ENCODE data around the gene RIPOR3. TPM values are rescaled to one million over a fixed set of nuclear protein-coding genes. Genes with fewer than 3 reads are reported as not detected.

RIPOR3 gene
- total RNA-seq, 1 experiment from 2014 or later = 0.46 TPM

- H3K27me3 Mint-ChIP-seq (ENCODE audit: low read depth) = no peaks in the 10 kb centered on the region
- H3K4me1 Mint-ChIP-seq = no peaks in the 10 kb centered on the region
- H3K23me2 ChIP-seq (ENCODE audit: insufficient read length, low read depth, low read length, poor library complexity, severe bottlenecking) = no peaks in the 10 kb centered on the region
These were observed 105.7 kb downstream of the RIPOR3 start for GRCh38 chr20:50585678-50586077.

More at GRCh38 chr20:50585678-50586077, 105.7 kb downstream of the RIPOR3 start:
- Histone ChIP-seq H3K79me1 (ENCODE audit: insufficient read depth, low read depth, low read length, poor library complexity, severe bottlenecking) (no peaks in the 10 kb centered on the region), H4K91ac (ENCODE audit: insufficient read length, low read depth, low read length) (no peak overlapping the region), H3K4me1 (ENCODE audit: insufficient read depth, low read length) (no peaks in the 10 kb centered on the region), H3K14ac (ENCODE audit: insufficient read depth, low read length) (no peak overlapping the region), H4K8ac (replicated peaks; ENCODE audit: insufficient read length, low read depth, low read length) (no peak overlapping the region), H2BK5ac (ENCODE audit: insufficient read length, low read length) (no peak overlapping the region), H2BK12ac (ENCODE audit: insufficient read length, low read depth, low read length) (no peak overlapping the region), H3K4ac (ENCODE audit: low read depth, low read length) (no peak overlapping the region), H3K79me2 (ENCODE audit: insufficient read depth, low read length) (no peaks in the 10 kb centered on the region), H2AK5ac (ENCODE audit: insufficient read length, low read length) (no peak overlapping the region), H3K23ac (ENCODE audit: insufficient read length, low read depth, low read length) (no peak overlapping the region), H3K9ac (ENCODE audit: extremely low read depth, insufficient read length, low read length) (no peak overlapping the region), H3T11ph (ENCODE audit: low read length) (no peak overlapping the region), H3K9me3 (ENCODE audit: control insufficient read depth, low read depth, low read length) (no peaks in the 10 kb centered on the region), H2BK20ac (ENCODE audit: low read depth, low read length, poor library complexity, severe bottlenecking) (no peak overlapping the region), H3K27me3 (ENCODE audit: insufficient read depth, low read length) (no peaks in the 10 kb centered on the region), H2BK120ac (ENCODE audit: low read depth, low read length, poor library complexity, severe bottlenecking) (no peak overlapping the region), H3K56ac (ENCODE audit: insufficient read length, low read depth, low read length) (no peak overlapping the region), H4K20me1 (ENCODE audit: control insufficient read depth, insufficient read depth, insufficient read length) (no peaks in the 10 kb centered on the region), H4K5ac (ENCODE audit: insufficient read length, low read depth, low read length) (no peak overlapping the region), H3K27ac (ENCODE audit: insufficient read length, low read depth, low read length) (no peak overlapping the region), H2BK15ac (ENCODE audit: low read depth, low read length) (no peak overlapping the region), H3K18ac (ENCODE audit: insufficient read length, low read depth, low read length) (no peak overlapping the region), H3K4me2 (ENCODE audit: insufficient read depth, insufficient read length, low read length) (no peak overlapping the region), H2AFZ (ENCODE audit: low read length) (no peak overlapping the region)
- no peak for DNase-seq
- H3K9me3 Mint-ChIP-seq = peaks cover 0 to 3% of the 10 kb centered on the region in 2 experiments; a peak in 1 of 5 replicates
- H3K4me3 Mint-ChIP-seq = no peak overlapping the region
- no peak for TF ChIP-seq CTCF (conservative IDR thresholded peaks at IDR 0.05)
- no CpG with 5 or more reads among the region's 9 CpGs for WGBS (ENCODE audit: extremely low coverage, insufficient read length, low lambda C conversion rate)
- H3K27ac Mint-ChIP-seq = peak overlapping the region in 1 of 3 experiments; percentile 78; a peak in 2 of 7 replicates
- H3K36me3 Mint-ChIP-seq (ENCODE audit: insufficient read depth in 1 of 3, low read depth in 3 of 3) = peaks cover 6 to 42% (median 29%) of the 10 kb centered on the region in 3 experiments; a peak in 6 of 7 replicates
